CD4-positive, alpha-beta T cell treated with Interferon alpha-2 for 1 hour (primary cell): ENCODE data around the gene RAC2.
"Not testable (repeated sequence)": the region's sequence is repeated elsewhere in the genome, so short reads cannot be mapped to it uniquely, and the experiment has no call there.

ENCODE experiments used
- DNase-seq, 2 donors: peaks; one replicate each; pipeline ENCODE4 v3.0.0-alpha.2; 2020 to 2022

RAC2 gene

DNA sequence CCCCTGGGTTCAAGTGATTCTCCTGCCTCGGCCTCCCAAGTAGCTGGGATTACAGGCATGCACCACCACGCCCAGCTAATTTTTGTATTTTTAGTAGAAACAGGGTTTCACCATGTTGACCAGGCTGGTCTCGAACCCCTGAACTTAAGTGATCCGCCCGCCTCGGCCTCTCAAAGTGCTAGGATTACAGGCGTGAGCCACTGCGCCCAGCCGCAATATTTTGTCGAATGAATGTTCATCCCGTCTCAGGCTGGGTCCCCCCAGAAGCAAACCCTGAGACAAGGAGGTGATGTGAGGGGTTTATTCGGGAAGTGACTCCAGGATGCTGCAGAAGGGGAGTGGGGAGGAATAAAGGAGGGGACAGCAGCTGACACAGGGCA lies 10.7 kb downstream of the RAC2 start:
- DNase-seq: not testable (repeated sequence)

DNA sequence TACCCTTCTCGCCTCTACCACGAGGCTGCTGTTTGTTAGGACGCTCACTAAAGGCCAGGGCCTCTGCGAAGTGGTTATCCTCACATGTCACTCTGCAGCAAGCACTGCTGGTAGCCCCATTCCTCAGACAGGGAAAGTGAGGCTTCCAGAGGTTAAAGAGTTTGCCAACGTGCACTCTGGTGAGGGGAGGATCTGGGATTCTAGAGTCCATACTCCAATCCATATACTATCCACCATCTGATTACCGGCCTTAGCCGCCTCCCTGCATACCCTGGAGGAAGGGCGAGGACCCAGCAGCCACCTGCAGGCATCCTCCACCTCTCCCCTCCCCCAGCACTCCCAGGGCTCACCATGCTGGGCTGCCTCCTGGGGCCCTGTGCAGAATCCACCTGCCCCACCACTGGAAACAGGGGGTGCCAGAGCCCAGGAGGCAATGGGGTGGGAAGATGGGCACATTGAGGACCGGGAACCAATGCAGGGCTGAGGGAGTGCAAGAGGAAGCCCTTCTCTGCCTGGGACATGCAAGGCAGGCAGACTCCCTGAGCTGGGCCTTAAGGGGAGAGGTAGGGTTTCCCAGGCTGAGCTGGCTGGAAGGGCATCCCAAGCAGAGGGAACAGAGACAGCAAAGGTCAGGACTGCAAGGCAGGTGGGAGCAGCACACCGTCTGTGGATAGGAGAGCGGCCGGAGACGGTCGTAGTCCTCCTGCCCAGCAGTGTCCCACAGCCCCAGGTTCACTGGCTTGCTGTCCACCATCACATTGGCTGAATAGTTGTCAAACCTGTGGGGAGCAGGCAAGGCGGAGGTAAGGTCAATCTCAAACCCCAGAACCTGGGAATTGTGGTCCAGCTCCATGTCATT lies 11.7 kb downstream of the RAC2 start:
- DNase-seq: no peak

GRCh38 chr22:37231406-37232139 lies 12.5 kb downstream of the RAC2 start:
- peak; percentile 41 to 60 for DNase-seq

DNA sequence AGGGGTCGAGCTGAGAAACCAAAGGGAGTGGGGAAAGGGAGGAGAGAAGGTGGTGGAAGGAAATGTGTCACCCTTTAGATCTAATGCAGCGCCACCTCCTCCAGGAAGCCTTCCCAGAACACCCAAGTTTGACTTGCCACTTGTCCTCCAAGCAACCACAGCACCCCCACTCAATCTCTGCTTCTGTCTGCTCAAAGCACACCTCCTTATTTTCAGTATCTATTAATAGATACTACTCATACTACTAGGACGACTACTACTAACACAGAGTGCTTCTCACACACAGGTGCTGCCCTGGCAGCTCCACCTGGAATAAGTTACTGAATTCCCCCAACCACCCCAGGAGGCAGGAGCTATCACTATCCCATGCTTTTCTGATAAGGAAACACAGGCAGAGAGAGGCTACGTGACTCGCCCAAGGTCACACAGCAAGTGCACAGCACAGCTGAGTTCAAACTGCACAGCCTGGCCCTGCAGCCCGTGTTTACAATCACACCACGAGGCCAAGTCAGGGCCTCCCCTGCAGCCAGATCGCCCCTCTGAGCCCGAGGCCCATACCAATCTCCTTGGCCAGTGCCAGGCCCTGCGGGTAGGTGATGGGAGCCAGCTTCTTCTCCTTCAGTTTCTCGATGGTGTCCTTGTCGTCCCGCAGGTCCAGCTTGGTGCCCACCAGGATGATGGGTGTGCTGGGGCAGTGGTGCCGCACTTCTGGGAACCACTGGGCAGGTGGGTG lies 13.2 kb downstream of the RAC2 start:
- peak; percentile 49 to 76 for DNase-seq

DNA sequence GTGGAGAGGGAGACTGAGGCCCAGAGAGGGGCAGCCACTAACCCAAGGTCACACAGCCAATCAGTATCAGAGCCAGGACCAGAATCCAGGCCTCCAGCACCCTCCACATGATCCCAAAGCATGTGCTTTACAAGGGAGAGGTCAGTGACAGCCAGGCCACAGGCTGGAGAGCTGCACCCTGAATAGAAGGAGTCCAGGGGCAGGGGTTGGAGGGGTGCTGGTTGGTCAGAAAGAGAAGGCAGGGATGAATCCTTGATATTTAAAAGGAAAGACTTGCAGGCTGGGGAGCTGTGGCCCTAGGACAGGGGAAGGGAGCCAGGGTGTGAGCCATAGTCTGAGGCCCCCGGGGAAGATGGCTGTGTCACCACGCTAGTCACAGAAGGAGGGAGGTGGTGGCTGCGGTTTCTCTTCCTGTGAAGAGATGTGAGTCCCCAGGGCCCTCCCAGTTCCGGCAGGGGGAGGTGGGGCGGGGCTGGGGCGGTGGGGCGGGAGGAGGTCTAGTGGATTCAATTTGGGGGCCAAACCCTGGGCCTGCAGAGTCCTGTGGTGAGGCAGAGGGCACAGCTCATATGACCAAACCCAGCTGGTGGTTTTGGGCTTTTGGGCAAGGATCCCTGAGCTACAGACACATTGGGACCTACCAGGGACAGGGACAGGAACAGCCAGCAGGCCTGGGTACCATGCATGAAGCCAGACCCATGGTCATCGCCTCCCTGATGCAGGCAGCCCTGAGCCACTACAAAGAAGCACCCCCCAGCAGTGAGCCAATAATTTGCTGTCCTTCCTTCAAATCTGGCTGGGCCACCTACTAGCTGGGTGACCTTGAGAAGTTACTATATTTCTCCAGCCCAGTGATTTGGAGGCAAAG lies 14.0 kb downstream of the RAC2 start:
- DNase-seq: peak; percentile 89 to 91

DNA sequence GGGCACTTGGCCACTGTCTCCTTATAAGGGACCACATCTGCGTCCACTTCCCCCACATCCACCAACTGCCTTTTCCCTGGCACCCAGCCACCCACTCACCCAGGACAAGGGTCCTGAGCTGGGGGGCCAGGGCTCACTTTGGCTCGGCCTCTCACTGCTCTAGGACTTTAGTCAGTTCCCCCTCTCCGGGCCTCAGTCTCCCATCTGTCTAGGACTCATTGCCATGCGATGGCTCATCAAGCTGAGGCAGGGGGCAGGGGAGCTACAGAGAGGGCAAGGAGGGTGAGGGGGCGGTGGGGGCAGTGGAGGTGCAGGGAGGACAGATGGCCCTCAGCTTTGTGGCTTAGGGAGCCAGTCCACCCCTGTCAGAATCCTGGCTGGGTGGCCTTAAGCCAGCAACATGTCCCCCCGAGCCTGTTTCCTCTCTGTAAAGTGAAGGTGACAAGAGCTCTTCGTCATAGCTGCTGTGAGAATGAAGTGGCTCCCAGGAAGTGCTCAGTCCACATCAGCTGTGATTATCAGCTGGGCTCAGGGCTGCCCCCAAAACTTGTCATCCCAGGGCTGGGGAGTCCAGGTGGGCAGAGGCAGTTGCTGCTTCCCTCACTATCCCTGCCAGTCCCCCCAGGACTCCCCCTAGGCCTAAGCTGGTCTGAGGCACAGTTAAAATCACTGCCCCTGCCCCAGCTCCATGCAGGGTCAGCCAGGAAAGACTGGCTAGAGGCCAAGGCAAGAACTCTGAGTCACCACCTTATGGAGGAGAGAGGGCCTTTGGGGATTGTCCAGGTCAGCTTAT lies 14.9 kb downstream of the RAC2 start:
- peak; percentile 24 to 68 for DNase-seq

DNA sequence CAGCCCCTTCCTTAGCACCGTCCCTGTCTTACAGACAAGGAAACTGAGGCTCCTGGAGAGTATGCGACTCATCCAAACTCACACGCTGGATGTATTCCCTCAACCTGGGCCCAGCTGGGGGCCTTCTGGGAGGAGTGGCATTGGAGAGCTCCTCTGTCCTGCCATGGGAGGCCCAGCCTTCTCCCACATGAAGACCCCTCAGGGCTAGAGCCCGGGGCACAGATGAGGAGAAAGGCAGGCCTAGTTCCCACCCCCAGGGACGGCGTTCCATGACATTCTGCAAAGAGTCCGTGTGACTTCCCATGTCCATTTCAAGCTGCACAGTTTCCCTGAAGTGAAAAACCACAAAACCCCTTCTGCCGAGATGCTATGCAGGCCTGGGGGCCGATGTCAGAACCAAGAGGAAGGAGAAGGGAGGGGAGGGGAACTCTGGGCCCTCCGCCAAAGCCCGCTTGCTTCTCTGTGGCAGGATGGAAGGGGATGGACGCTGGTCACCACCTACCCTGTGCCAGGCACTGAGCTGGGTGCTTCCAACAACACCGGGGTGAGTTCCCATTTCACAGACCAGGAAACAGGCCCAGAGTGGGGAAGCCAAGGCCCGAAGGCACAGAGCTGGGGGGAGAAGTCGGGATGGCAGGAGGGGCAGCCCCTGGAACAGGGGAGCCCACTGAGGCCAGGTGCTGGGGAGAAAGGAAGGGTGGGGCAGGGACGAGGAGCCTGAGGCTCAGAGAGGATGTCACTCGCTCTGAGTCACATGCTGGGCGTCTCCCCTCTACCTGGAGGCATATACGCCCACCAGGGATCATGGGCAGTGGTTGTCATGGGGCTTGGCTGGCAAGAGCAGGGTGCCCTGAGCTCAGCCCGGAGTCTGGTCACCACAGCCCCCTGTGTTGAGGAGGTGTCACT lies 15.7 kb downstream of the RAC2 start:
- peak; percentile 57 to 67 for DNase-seq

GRCh38 chr22:37226514-37226913 lies 17.6 kb downstream of the RAC2 start:
- no peak for DNase-seq

- DNase-seq: peak in 1 of 2 donors; percentile 1
These were observed 18.0 kb downstream of the RAC2 start for GRCh38 chr22:37226087-37226486.

DNA sequence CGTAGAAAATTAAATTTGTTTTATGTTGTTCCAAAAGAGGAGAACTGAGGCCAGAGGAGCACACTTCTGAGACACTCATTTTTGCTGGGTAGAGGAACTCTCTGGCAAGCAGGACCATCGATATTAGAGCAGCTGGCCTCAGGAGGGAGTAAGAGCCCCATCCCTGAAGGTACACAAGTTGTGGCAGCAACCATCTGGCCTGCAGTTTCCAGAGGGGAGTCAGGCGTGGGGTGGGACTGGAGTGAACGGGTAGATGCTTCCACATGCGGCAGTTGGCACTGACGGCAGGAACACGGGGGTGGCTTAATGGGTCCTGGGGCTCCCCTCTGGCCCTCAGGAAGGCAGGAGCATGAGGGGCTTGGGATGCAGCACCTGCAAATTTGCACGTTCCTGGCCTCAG lies 18.6 kb downstream of the RAC2 start:
- DNase-seq: peak in 1 of 2 donors; percentile 27

DNA sequence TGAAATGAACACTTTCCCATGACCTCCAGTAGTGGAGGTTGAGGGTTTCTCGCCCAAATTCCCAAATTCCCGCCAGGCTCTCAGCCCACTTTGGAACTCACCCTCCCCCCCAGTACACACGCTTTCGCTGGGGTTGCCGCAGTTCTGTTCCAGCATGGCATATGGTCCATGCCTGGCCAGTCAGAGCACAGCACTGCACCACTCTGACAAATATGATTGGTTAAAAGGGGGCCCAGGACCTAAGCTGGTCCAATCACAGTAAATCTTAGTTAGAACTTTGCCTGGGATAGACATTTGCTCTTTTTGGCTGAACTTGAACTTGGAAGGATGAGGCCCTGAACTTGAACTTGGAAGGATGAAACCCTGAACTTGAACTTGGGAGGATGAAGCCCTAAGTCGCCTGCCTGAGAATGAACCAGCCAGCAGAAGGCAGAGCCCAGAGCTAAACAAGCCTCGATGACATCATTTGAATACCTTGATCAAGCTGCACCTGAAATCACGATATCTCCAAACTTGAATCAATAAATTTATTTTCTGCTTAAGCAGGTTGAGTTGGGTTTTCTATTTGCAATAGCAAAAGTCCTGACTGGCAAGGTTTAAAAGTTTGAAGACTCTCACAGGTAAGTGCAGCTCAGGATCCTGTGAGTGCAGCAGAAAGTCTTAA lies 19.2 kb downstream of the RAC2 start:
- peak in 1 of 2 donors; percentile 1 for DNase-seq

DNA sequence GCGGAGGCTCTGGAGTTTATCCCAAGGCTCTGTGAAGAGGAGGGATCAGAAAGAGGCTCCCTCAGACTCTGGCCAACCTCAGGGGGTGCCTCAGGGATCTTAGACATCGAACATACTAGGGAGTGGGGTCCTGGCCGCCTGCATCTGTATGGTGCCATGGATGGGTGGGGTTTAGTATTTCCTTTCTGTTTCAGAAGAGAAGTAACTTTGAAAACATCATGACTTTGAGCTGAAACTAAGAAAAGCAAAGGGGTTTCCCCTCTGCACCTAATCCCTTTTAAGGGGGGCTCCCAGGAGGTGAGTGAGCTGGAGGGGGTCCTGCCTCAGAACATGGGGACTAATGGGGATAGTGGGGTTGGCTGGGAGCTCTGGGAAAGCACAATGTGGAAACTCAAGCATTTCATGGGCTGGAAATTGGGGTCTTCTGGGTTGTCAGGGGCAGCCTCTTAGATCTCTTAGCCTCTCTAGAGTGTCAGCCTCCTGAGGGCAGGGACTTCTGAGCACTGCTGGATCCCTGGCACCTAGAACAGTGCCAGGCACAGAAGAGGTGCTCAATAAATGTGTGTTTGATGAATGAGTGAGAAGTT lies 20.0 kb downstream of the RAC2 start:
- peak; percentile 51 to 54 for DNase-seq

DNA sequence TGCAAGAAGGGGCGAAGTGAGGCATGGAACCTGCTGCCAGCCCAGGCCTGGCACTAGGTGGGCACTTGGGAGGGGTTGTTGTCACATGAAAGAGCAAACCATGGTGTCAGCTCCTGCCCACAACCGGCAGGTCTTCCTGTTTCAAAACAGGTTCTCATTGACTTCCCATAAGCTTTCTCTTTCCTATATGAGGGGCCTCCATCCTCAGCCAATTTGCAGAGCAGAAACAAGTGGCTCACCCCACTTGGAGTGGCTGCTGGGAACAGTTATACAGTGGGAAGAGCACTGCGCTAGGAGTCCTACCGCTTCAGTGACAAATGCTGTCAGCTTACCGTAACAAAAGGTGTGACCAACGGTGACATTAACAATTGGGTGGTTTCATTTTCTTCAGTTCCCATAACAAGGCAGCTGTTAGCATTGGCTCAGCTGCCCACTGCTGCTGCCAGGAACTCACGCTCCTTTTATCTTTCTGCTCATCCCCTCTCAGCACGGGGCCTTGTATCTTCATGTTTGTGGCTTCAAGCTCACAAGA lies 21.6 kb downstream of the RAC2 start:
- DNase-seq: peak; percentile 78 to 87

DNA sequence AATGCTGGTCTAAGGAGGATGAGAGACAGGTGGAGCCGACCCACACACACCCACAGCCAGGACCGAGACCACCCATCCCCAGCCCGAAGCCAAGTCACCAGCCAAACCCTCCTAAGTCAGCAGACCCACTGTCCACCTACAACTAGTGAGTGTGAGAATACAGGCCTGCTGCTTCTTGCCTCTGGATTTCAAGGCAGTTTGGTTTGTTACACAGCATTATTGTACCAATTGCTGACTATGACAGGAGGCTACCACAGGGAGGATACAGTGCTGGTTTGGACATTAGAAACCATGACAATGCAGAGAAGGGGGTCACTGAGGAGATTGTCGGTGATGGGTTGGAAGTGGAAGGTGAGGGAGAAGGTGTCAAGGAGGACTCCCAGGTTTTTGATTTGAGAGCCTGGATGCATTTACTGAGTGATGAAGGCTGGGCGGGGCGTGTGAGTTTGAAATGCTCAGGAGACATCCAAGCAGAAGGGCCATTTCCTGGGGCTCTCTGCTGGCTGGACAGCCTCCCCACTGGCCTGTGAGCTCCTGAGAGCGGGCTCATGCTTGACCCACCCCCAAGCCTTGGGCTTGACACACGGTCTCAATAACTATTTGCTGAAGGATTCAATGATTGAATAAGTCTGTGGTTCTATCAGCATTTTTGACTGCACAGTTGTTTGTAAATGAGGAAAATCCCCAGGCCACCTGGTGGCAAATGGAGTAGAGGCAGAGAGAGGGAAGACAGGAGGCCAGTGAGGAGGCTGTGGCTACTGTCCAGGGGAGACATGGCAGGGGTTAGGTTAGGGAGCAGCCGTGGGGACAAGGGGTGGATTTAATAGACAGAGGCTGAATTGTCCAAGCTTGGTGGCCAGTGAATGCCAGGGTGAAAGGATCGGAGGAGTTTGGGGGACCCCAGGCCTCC lies 22.4 kb downstream of the RAC2 start:
- DNase-seq: peak in 1 of 2 donors; percentile 56

GRCh38 chr22:37220543-37220981 lies 23.5 kb downstream of the RAC2 start:
- DNase-seq: peak; percentile 47 to 73

DNA sequence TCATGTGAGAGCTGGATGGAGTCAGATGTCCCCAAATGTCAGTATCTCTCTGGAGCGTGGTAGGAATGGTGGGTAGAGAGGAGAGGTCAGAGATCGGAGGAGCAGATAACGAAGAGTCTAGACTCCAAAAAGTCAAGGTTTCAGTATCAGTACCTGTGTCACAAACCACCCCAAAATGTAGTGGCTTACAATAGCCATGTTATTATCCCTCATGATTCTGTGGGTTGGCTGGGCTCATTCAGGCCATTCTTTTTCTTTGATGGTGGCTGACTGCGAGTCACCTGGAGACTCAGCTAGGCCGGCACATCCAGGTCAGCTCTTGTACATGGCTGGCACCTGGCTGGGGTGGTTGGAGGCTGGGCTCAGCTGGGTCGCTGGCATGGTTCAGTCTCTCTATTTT lies 24.5 kb downstream of the RAC2 start:
- peak; percentile 28 to 67 for DNase-seq

GRCh38 chr22:37218771-37219411 lies 25.2 kb downstream of the RAC2 start:
- DNase-seq: peak; percentile 90 to 94
